ENCODE data around the gene ZNF621. TPM values are rescaled to one million over a fixed set of nuclear protein-coding genes. Genes with fewer than 3 reads are reported as not detected.

The ZNF621 gene
- 10 to 100 TPM; 19.1 to 20.1 TPM for total RNA-seq

DNA sequence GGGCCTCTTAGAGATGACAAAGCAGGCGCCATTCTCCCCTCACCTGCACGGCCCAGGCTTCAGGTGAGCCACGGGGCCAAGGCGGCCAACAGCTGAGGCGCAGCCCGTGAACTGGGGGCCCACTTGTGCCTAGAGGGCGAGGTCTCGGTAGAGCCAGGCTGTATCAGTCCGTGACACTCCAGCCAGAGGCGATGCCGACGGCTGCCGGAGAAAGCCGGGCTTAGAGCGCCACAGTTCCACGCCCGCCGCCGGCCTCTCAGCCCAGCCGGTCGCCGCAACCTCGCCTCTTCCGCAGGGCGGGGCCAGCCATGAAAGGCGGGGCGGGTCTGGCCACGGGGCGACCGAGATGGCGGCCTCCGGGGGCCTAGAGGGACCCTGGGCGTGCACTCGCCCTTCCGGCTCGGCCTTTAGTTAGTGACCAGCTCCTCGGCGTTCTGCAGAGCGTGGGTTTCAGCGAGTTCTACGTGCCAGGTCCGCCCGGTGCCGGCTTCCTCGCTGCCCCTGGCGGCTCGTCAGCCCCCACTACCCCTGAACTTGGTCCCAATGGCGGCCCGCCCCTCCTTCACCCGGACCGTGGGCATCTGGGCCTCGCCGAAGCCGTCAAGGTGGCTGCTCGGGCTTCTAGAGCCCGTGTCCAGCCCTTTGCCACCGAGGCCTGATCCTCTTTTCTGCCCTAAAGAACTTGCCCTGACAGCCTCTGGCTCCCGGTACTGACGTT lies at the start of gene ZNF621:
Gene ZNF621, plus strand, starts transcription at position 393 of the 718 bp plus-strand sequence. CDS start 881 bp downstream, outside the sequence.
- CTCF ChIA-PET: no interaction called here
- POLR2A ChIA-PET: interaction anchor here (1.1 to 1.4 kb wide), 2 partner anchors 68 to 71 kb away, joined by 3 to 7 read pairs; partner anchors contain the start of gene RPL14

DNA sequence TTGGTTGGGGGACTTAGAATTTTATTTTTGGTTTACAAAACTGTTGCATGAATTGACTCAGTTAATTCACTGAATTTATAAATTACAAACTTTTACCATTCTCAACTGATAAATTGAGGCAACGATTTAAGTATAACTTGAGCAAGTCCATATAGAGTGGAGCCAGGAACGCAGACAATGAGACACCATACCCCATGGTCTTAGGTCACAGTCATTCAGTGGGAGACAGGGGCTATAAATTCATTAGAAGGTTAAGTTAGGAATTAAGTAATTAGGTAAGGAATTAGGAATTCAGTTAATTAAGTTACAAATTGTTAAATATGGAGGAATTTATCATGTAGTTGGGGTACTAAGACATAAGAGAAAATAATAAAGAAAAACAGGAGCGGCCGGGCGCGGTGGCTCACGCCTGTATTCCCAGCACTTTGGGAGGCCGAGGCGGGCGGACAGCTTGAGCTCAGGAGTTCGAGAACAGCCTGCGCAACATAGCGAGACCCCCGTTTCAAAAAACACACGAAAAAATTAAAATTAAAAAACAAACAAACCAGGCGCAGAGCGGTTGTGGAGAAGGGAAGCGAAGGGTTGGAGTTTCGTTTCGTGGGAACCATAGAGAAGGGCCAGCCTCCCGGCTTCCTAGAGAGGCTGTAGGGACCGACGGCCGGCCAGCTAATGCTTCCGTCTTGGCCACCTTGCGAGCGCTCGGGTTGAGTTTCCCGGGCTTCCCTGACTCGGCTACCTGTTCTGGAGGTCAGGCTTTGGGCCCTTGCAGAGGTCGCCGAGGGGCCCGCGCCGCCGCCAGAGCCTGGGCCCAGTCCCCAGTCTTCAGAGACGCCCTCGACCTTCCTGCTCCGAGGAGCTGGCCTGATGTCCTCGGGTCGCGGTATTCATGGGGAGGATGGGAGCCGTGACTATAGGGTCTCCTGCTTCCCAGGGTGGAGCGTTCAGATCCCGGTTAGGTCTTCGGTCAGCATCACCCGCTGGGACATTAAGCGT lies 48.0 kb upstream of the ZNF621 start, which contains the start of gene ZNF619:
Gene ZNF619, plus strand, starts transcription at position 645 of the 993 bp plus-strand sequence. CDS start 858 bp downstream, outside the sequence.
- POLR2A ChIA-PET: interaction anchor here (0.5 to 2.3 kb wide), 7 partner anchors 13 to 1485 kb away, joined by 3 to 7 read pairs (median 3); partner anchors contain the start of genes RPL14, RPSA and ULK4
- CTCF ChIA-PET: interaction anchor here (0.6 to 0.7 kb wide), 2 partner anchors 14 to 17 kb away, joined by 3 to 5 read pairs; no protein-coding TSS in a partner anchor

DNA sequence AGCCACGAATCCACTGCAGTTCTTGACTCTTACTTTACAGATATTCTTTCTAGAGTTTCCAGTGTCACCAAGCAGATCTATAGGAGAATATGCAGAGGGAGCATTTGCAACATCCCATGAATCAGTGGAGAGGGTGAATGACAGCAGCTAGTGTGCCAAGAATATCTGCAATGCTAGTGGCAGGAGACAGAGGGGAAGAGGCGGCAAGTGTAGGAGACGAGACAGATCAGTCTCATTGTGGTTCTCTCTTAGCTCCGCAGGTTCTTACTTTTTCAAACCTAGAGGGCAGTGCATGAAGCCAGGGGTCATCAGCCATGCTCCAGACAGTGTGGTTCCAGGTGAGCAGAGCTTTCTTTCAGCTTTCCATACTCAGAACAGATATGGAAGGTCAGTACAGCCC lies 47.1 kb upstream of the ZNF621 start:
- ChIA-PET CTCF (no interaction called here), POLR2A (interaction anchor here (0.5 to 2.3 kb wide), 4 partner anchors 14 to 1484 kb away, joined by 3 to 7 read pairs (median 4); partner anchors contain the start of genes RPL14, RPSA and ULK4)

- POLR2A ChIA-PET: no interaction called here
- CTCF ChIA-PET: no interaction called here
Measured at GRCh38 chr3:40487172-40487571, 37.6 kb upstream of the ZNF621 start.

DNA sequence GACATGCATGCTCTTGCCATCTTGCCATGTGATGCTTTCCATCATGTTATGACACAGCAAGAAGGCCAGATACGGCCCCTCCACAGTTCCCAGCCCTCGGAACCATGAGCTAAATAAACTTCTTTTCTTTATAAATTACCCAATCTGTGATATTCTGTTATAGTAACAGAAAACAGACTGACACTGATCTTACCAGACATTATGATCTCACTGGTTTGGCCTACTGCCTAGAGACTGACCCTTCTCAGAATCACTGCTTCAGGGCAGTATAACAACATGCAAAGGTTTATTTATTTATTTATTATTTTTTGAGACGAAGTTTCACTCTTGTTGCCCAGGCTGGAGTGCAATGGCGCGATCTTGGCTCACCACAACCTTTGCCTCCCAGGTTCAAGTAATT lies 33.8 kb upstream of the ZNF621 start:
- ChIA-PET POLR2A (no interaction called here), CTCF (no interaction called here)

DNA sequence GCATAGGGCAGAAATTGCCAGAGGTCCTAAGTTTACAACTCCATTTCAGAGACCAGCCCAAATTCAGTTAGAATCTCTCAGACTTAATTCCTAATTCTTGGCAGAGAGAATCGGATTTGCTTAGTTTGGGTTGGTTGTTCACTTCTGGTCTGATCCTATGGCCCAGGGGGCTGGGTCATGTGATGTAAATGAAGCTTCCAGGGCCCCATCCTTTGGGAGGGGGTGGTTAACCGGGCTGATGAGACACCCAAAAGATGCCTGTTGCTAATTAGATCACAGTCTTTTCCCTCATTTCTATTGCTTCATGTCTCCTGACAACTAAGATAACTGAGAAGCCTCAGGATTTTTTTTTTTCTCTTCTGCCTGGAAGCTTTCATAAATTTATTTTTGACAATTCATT lies 30.1 kb upstream of the ZNF621 start:
- CTCF ChIA-PET: no interaction called here
- POLR2A ChIA-PET: no interaction called here

GRCh38 chr3:40497288-40497687 lies 27.5 kb upstream of the ZNF621 start:
- POLR2A ChIA-PET: no interaction called here
- CTCF ChIA-PET: no interaction called here

GRCh38 chr3:40499952-40500351 lies 24.8 kb upstream of the ZNF621 start:
- POLR2A ChIA-PET: no interaction called here
- CTCF ChIA-PET: no interaction called here

DNA sequence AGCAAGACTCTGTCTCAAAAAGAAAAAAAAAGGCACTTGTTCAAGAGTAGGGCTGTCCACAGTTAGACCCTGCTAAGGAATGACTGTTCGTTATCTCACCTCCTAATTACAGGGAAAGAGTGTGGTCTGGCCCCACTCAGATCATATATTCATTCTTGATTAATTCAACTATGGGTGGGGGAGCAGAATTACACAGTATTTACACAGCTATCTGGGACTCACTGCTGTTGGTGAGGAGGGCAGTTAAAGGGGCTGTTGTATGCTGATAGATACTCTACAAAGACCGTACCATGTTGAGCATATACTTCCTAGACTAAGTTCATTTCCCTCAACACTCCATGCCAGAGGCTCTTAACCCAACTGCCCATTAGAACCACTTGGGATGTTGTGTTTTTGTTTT lies 22.7 kb upstream of the ZNF621 start:
- CTCF ChIA-PET: no interaction called here
- POLR2A ChIA-PET: no interaction called here

GRCh38 chr3:40504636-40505430 lies 19.9 kb upstream of the ZNF621 start:
- ChIA-PET POLR2A (interaction anchor here (0.6 to 1.0 kb wide), 3 partner anchors 28 to 47 kb away, joined by 3 to 4 read pairs (median 3); partner anchors contain the start of gene ZNF619), CTCF (no interaction called here)

DNA sequence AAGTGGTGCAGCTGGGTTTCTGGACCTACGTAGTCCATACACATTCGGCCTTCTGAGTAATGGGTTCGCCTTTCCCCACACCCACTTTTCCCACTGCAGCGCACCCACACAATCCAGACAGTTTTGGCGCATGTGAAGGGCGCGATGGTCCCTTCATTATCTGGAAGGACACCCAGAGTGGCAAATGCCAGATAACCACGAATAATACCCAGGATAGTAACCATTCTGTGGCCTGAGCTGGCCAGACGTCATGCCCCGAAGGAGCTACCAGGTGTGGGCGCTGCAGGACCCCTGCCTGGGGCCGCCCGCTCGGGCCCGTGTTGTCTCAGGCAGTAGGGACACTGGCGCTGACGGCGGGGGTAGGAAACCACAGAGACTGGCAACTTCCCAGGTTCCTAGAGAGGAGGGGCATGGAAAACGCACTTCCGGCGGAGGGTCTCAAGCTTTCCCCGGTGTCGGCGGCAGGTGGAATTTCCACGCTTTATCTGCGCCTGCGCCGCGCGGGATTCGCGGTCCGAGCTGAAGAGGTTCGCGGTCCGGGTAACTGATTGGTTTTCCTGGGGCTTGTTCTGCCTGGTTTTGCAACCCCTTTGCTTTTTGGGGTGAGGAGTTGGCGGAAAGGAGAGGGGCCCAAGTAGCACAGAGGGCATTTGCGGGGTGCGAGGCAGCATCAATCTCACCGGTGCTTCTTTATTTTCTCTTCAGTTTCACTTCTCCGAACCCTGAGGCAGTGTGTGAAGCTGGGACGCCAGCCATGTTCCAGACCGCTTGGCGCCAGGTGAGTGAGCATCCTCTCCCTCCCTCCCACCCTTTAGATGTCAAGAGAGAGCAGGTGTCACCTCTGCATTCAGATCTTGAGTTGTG lies 18.9 kb upstream of the ZNF621 start, which contains the start of gene ZNF620:
Gene ZNF620, plus strand, starts transcription at position 441 of the 864 bp plus-strand sequence. Its CDS starts 314 bp downstream, at position 755.
- ChIA-PET POLR2A (interaction anchor here (0.6 to 1.0 kb wide), 4 partner anchors 29 to 164 kb away, joined by 3 to 5 read pairs (median 4); partner anchors contain the start of gene ZNF619), CTCF (interaction anchor here (1.3 kb wide), 1 partner anchor 42 kb away, joined by 3 read pairs; no protein-coding TSS in a partner anchor)

- ChIA-PET CTCF (no interaction called here), POLR2A (no interaction called here)
Measured at GRCh38 chr3:40511031-40511718, 13.6 kb upstream of the ZNF621 start.

- POLR2A ChIA-PET: no interaction called here
- CTCF ChIA-PET: no interaction called here
Measured at GRCh38 chr3:40516201-40516600, 8.6 kb upstream of the ZNF621 start.

GRCh38 chr3:40518067-40518466 lies 6.7 kb upstream of the ZNF621 start:
- CTCF ChIA-PET: no interaction called here

DNA sequence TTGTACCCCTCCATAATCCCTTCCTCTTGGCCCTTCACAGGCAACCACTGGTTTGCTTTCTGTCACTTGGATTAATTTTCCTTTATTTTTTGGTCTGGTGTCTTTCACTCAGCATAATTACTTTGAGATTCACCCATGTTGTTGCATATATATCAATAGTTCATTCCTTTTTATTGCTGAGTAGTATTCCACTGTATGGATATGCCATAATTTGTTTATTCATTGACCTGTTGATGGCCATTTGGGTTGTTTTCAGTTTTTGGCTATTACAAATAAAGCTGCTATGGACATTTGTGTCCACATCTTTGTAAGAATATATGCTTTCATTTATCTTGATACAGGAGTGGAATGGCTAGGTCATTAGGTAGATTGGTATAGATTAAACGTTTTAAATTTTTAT lies 5.9 kb upstream of the ZNF621 start:
- ChIA-PET CTCF (no interaction called here), POLR2A (no interaction called here)

More at GRCh38 chr3:40518067-40518466, 6.7 kb upstream of the ZNF621 start:
- POLR2A ChIA-PET: no interaction called here

- ChIA-PET POLR2A (no interaction called here), CTCF (no interaction called here)
Measured at GRCh38 chr3:40521254-40521653, 3.5 kb upstream of the ZNF621 start.

- POLR2A ChIA-PET: interaction anchor here (0.5 to 1.4 kb wide), 5 partner anchors 41 to 1523 kb away, joined by 3 to 8 read pairs (median 5); partner anchors contain the start of gene RPL14
- CTCF ChIA-PET: no interaction called here
Measured at GRCh38 chr3:40523781-40524180, 979 bp upstream of the ZNF621 start.

- POLR2A ChIA-PET: interaction anchor here (0.5 to 1.4 kb wide), 4 partner anchors 64 to 1524 kb away, joined by 3 to 7 read pairs (median 5); partner anchors contain the start of gene RPL14
- CTCF ChIA-PET: no interaction called here
Measured at GRCh38 chr3:40524222-40524567, 565 bp upstream of the ZNF621 start.
